WTC11 (cell line): ENCODE results near the gene RHOT1.
"Not testable (repeated sequence)": the region's sequence is repeated elsewhere in the genome, so short reads cannot be mapped to it uniquely, and the experiment has no call there.

Experiments used
- CTCF ChIP-seq: fragments of 200-600 bp; IDR thresholded peaks from 2 replicates; pipeline ENCODE4 v1.8.0; 2022; ENCODE audit warnings: antibody characterized with exemption
- PRRX2 ChIP-seq: fragments of 250-450 bp; sonication (Bioruptor Pico); IDR thresholded peaks from 2 replicates; pipeline ENCODE4 v1.8.0; 2021; ENCODE audit warnings: mild to moderate bottlenecking
- ZNF512 ChIP-seq: sonication (generic); formaldehyde crosslinking; IDR thresholded peaks from 2 replicates; pipeline ENCODE4 v1.8.1; 2022; ENCODE audit warnings: missing genetic modification reagents, borderline replicate concordance

GRCh38 chr17:32107194-32107593 lies 35.1 kb upstream of the RHOT1 start:
- not testable (repeated sequence) for TF ChIP-seq CTCF; PRRX2 (CRISPR knock-in tag); ZNF512 (CRISPR knock-in tag)
